OCI-LY3 (cell line): ENCODE data around the gene JAG2.

Experiments used
- H2AFZ ChIP-seq: fragments of 200-600, 300-600 bp; shearing (Covaris generic); 2 replicates; pipeline ENCODE4 v1.6.0; 2014; ENCODE audit warnings: antibody characterized with exemption, low read depth, low read length
- H3K27ac ChIP-seq: fragments of 200-600, 300-600 bp; sonication (generic); 2 replicates; pipeline ENCODE4 v1.5.1; 2014; ENCODE audit warnings: mild to moderate bottlenecking, low read length, moderate library complexity, mixed read lengths
- H3K27me3 ChIP-seq: fragments of 200-600, 300-600 bp; sonication (generic); 2 replicates; pipeline ENCODE4 v1.6.1; 2014; ENCODE audit warnings: low read depth, low read length, mixed read lengths
- H3K36me3 ChIP-seq: fragments of 200-600, 300-600 bp; sonication (generic); replicated peaks from 2 replicates; pipeline ENCODE3; 2014; ENCODE audit warnings: low read depth, low read length, mixed read lengths
- H3K4me1 ChIP-seq: fragments of 300-600, 200-600 bp; sonication (generic); 2 replicates; pipeline ENCODE4 v1.6.1; 2014; ENCODE audit warnings: low read length, mixed read lengths
- H3K4me2 ChIP-seq: fragments of 200-600, 300-600 bp; sonication (generic); 2 replicates; pipeline ENCODE4 v1.6.1; 2014; ENCODE audit warnings: low read length, mixed read lengths
- H3K4me3 ChIP-seq: fragments of 300-600, 200-600 bp; sonication (generic); 2 replicates; pipeline ENCODE4 v1.5.1; 2014; ENCODE audit warnings: antibody characterized with exemption, mild to moderate bottlenecking, low read length, moderate library complexity
- H3K79me2 ChIP-seq: fragments of 300-600, 200-600 bp; shearing (Covaris generic); 2 replicates; pipeline ENCODE4 v1.6.1; 2014; ENCODE audit warnings: mild to moderate bottlenecking, low read length, mixed read lengths
- H3K9ac ChIP-seq: fragments of 300-600, 200-600 bp; shearing (Covaris generic); 2 replicates; pipeline ENCODE4 v1.6.0; 2014; ENCODE audit warnings: mild to moderate bottlenecking, low read length, moderate library complexity
- H3K9me3 ChIP-seq: fragments of 200-600, 300-600 bp; shearing (Covaris generic); 2 replicates; pipeline ENCODE4 v1.6.1; 2014; ENCODE audit warnings: low read length, mixed read lengths; ENCODE audit not compliant: insufficient read depth
- H4K20me1 ChIP-seq: fragments of 200-600, 300-600 bp; sonication (generic); 2 replicates; pipeline ENCODE4 v1.6.1; 2016; ENCODE audit warnings: low read length, mixed read lengths; ENCODE audit not compliant: insufficient read depth
- CTCF ChIP-seq: fragments of 200-600, 300-600 bp; sonication (generic); IDR thresholded peaks from 2 replicates; pipeline ENCODE4 v1.5.1; 2014; ENCODE audit warnings: antibody characterized with exemption, low read length, low read depth
- EZH2phosphoT487 ChIP-seq: fragments of 200-600 bp; shearing (Covaris generic); IDR thresholded peaks from 2 replicates; pipeline ENCODE4 v1.6.1; 2018; ENCODE audit warnings: antibody characterized with exemption, mixed run types, low read depth

JAG2 gene

GRCh38 chr14:105214324-105214915, 45.8 kb upstream of the JAG2 start:
- H3K27me3 ChIP-seq: no peaks in the 10 kb centered on the region
- no peak for TF ChIP-seq EZH2phosphoT487
- no peak for TF ChIP-seq CTCF
- no peak overlapping the region for H3K27ac ChIP-seq
- no peaks in the 10 kb centered on the region for H3K4me1 ChIP-seq
- no peaks in the 10 kb centered on the region for H3K36me3 ChIP-seq
- H2AFZ ChIP-seq: no peak overlapping the region
- no peaks in the 10 kb centered on the region for H3K9me3 ChIP-seq
- H3K4me2 ChIP-seq: no peak overlapping the region
- H3K9ac ChIP-seq: no peak overlapping the region
- 0 out of 2 replicates have a peak, but pooled peaks cover 6% of the 10 kb centered on the region for H4K20me1 ChIP-seq
- no peaks in the 10 kb centered on the region for H3K79me2 ChIP-seq
- no peak overlapping the region for H3K4me3 ChIP-seq

- no peak overlapping the region for H3K4me2 ChIP-seq
- H3K79me2 ChIP-seq: no peaks in the 10 kb centered on the region
- H3K36me3 ChIP-seq: no peaks in the 10 kb centered on the region
- H3K27ac ChIP-seq: no peak overlapping the region
- no peak overlapping the region for H3K4me3 ChIP-seq
- no peak overlapping the region for H2AFZ ChIP-seq
- H3K9me3 ChIP-seq: no peaks in the 10 kb centered on the region
- no peaks in the 10 kb centered on the region for H3K4me1 ChIP-seq
- H3K27me3 ChIP-seq: no peaks in the 10 kb centered on the region
- no peak overlapping the region for H3K9ac ChIP-seq
- H4K20me1 ChIP-seq: 0 out of 2 replicates have a peak, but pooled peaks cover 6% of the 10 kb centered on the region
- no peak for TF ChIP-seq EZH2phosphoT487
- no peak for TF ChIP-seq CTCF
Observed at GRCh38 chr14:105213361-105213760, 44.8 kb upstream of the JAG2 start.

DNA sequence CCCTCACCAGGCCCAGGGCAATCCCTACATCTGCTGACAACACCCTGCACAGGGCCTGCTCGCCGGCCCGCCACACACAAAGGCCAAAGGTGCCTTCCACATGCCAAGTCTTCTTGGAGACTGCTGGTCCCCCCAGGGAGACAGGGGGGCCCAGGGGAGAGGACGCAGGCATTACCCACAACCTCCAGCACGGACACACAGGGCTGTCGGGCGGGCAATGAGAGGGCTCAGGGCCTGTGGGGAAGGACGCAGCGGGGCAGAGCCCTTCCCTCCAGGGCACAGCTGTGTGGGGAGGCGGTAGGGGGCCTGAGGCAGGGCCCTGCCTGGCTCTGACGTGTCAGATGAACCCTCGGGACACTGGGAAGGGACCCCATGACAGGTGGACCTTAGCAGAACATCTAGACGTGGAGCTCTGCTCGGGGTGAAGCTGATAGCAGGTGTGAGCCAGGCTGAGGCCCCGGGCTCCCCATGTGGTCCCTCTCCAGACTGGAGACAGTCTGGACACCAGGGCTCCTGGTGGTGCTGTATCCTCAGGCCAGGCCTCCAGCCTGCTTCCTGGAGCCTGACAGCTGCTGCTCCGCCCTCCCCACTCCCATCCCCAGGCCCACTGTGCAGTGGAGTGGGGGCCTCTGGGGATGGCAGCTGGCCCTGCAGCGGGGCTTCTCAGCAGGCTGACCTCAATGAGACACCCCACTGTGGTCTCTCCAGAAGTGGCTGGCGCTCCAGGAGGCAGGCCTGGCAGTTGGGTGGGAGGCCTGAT, 44.1 kb upstream of the JAG2 start:
- no peaks in the 10 kb centered on the region for H3K9me3 ChIP-seq
- no peak overlapping the region for H2AFZ ChIP-seq
- no peaks in the 10 kb centered on the region for H3K36me3 ChIP-seq
- no peaks in the 10 kb centered on the region for H3K79me2 ChIP-seq
- H3K4me3 ChIP-seq: no peak overlapping the region
- 0 out of 2 replicates have a peak, but pooled peaks cover 6% of the 10 kb centered on the region for H4K20me1 ChIP-seq
- H3K27ac ChIP-seq: no peak overlapping the region
- H3K4me2 ChIP-seq: no peak overlapping the region
- no peaks in the 10 kb centered on the region for H3K4me1 ChIP-seq
- TF ChIP-seq EZH2phosphoT487: no peak
- TF ChIP-seq CTCF: no peak
- no peaks in the 10 kb centered on the region for H3K27me3 ChIP-seq
- H3K9ac ChIP-seq: no peak overlapping the region

- Histone ChIP-seq H3K36me3 (no peaks in the 10 kb centered on the region), H4K20me1 (0 out of 2 replicates have a peak, but pooled peaks cover 6% of the 10 kb centered on the region), H2AFZ (no peak overlapping the region), H3K4me2 (no peak overlapping the region), H3K4me1 (no peaks in the 10 kb centered on the region), H3K9me3 (no peaks in the 10 kb centered on the region), H3K4me3 (no peak overlapping the region), H3K9ac (no peak overlapping the region), H3K79me2 (no peaks in the 10 kb centered on the region), H3K27me3 (no peaks in the 10 kb centered on the region), H3K27ac (no peak overlapping the region)
- TF ChIP-seq CTCF (no peak), EZH2phosphoT487 (no peak)
Observed at GRCh38 chr14:105211758-105212089, 43.1 kb upstream of the JAG2 start.
